Neural progenitor cell (in vitro differentiated cells): ENCODE data around the gene KRTAP10-4. TPM values are rescaled to one million over a fixed set of nuclear protein-coding genes. Genes with fewer than 3 reads are reported as not detected.

Experiments used
- DNase-seq: peaks from one replicate; pipeline ENCODE4 v3.0.0-alpha.2; 2016; ENCODE audit warnings: low spot score
- H2AFZ ChIP-seq: fragments of 200-600 bp; sonication (generic); replicated peaks from 2 replicates; pipeline ENCODE4 v1.6.1; 2016; ENCODE audit warnings: antibody characterized with exemption
- H3F3A ChIP-seq: fragments of 200-600 bp; sonication (generic); 2 replicates; pipeline ENCODE4 v1.6.1; 2016; ENCODE audit warnings: antibody characterized with exemption, low read depth
- H3K27ac ChIP-seq: fragments of 200-600 bp; sonication (generic); 2 replicates; pipeline ENCODE4 v1.5.1; 2016; ENCODE audit warnings: mild to moderate bottlenecking
- H3K27me3 ChIP-seq: fragments of 200-600 bp; sonication (generic); 2 replicates; pipeline ENCODE4 v1.6.1; 2016; ENCODE audit warnings: mild to moderate bottlenecking, moderate library complexity
- H3K36me3 ChIP-seq: fragments of 200-600 bp; sonication (generic); 2 replicates; pipeline ENCODE4 v1.5.1; 2016
- H3K4me1 ChIP-seq: fragments of 200-600 bp; sonication (generic); 2 replicates; pipeline ENCODE4 v1.6.1; 2016; ENCODE audit warnings: mixed run types
- H3K4me2 ChIP-seq: fragments of 200-600 bp; sonication (generic); 2 replicates; pipeline ENCODE4 v1.6.1; 2016
- H3K4me3 ChIP-seq: fragments of 200-600 bp; sonication (generic); 2 replicates; pipeline ENCODE4 v1.5.1; 2016
- H3K79me2 ChIP-seq: fragments of 200-600 bp; sonication (generic); 2 replicates; pipeline ENCODE4 v1.6.1; 2016; ENCODE audit warnings: low read depth
- H3K9ac ChIP-seq: fragments of 200-600 bp; sonication (generic); 2 replicates; pipeline ENCODE4 v1.6.1; 2016
- H3K9me3 ChIP-seq: fragments of 200-600 bp; sonication (generic); 2 replicates; pipeline ENCODE4 v1.5.1; 2016; ENCODE audit warnings: low read depth
- H4K20me1 ChIP-seq: fragments of 200-600 bp; sonication (generic); 2 replicates; pipeline ENCODE4 v1.6.1; 2016; ENCODE audit warnings: low read depth
- H3K27ac Mint-ChIP-seq: 3 replicates; pipeline ENCODE4 v1.8.0; 2021; ENCODE audit warnings: mixed read lengths
- H3K27me3 Mint-ChIP-seq: 2 replicates; pipeline ENCODE4 v1.8.0; 2022; ENCODE audit warnings: low read depth, mild to moderate bottlenecking, inconsistent platforms, moderate library complexity, mixed read lengths; ENCODE audit not compliant: insufficient read depth
- H3K36me3 Mint-ChIP-seq: 3 replicates; pipeline ENCODE4 v1.8.0; 2021; ENCODE audit warnings: mixed read lengths
- H3K4me1 Mint-ChIP-seq: 3 replicates; pipeline ENCODE4 v1.8.0; 2021; ENCODE audit warnings: mixed read lengths
- H3K4me3 Mint-ChIP-seq: 3 replicates; pipeline ENCODE4 v1.8.0; 2021; ENCODE audit warnings: mild to moderate bottlenecking, moderate library complexity, mixed read lengths
- H3K9me3 Mint-ChIP-seq: 3 replicates; pipeline ENCODE4 v1.8.0; 2020; ENCODE audit warnings: mixed read lengths
- EZH2 ChIP-seq: fragments of 200-600 bp; sonication (generic); IDR thresholded peaks from 2 replicates; pipeline ENCODE4 v1.6.1; 2017; ENCODE audit warnings: antibody characterized with exemption, mild to moderate bottlenecking, moderate library complexity
- EZH2phosphoT487 ChIP-seq: fragments of 200-600 bp; sonication (generic); IDR thresholded peaks from 2 replicates; pipeline ENCODE4 v1.6.1; 2017; ENCODE audit warnings: antibody characterized with exemption
- total RNA-seq: library from RNA; depleted of rRNA; stranded (reverse); fragments of >200 nt; gene quantifications from 2 replicates; pipeline ENCODE4 v1.2.3, GENCODE V29; 2015; ENCODE audit warnings: low replicate concordance
- TF ChIP-seq, protein P1 (sequence below): fragments of 200-600 bp; sonication (generic); IDR thresholded peaks from 2 replicates; pipeline ENCODE4 v1.5.1; 2017; ENCODE audit warnings: antibody characterized with exemption, mild to moderate bottlenecking

KRTAP10-4 gene
- total RNA-seq, 1 donor from 2014 or later: not detected

DNA sequence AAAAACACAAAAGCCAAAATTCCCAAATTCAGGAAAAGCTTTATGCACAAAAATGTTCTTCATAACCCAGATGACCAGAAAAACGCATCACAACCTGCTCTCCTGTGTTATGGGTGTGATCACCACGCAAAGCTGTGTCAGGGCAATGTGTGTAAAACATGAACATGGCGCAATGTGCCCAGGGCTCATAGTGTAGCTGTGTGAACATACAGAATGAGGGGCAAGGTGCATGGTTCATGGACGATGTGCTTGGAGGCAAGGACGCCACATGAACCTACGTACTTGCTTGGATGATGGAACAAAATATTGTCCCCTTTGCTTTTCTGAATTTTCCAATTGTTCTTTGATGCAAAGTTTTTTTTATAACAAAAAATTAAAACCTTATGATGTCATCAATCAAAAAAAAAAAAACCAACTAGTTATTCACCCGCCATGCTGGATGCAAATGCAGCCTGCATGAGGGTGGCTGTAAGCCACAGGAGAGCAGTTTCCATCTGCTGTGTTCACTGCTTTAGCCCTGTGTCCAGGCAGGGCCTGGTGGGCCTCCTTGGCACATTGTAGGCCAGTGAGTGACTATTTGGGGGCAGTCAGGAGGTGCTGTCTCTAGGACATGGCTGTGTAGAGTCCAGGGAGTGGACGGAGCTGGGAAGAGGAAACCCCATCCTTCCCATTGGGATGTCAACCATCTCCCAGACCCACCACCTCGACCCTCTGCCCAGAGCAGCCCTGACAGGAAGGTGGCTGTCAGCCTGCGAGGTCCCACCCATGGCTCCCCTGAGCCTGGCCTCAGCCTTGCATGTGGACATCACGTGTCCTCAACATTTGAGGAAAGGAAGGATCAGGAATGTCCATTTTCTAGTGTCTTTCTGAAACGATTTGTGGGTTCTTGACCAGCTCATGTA lies 47.2 kb upstream of the KRTAP10-4 start:
- no peaks in the 10 kb centered on the region for H3K79me2 ChIP-seq
- H3K9ac ChIP-seq: no peak overlapping the region
- no peak overlapping the region for H3K4me2 ChIP-seq
- H3K4me1 ChIP-seq: no peaks in the 10 kb centered on the region
- no peaks in the 10 kb centered on the region for H4K20me1 ChIP-seq
- H3K27ac ChIP-seq: no peak overlapping the region
- Mint-ChIP-seq H3K9me3 (no peaks in the 10 kb centered on the region), H3K4me1 (no peaks in the 10 kb centered on the region), H3K4me3 (no peak overlapping the region), H3K36me3 (no peaks in the 10 kb centered on the region), H3K27ac (no peak overlapping the region), H3K27me3 (peaks cover 7% of the 10 kb centered on the region)
- H3F3A ChIP-seq: no peaks in the 10 kb centered on the region
- no peak overlapping the region for H2AFZ ChIP-seq
- TF ChIP-seq EZH2 (no peak), EZH2phosphoT487 (no peak)
- TF ChIP-seq, protein P1, sequence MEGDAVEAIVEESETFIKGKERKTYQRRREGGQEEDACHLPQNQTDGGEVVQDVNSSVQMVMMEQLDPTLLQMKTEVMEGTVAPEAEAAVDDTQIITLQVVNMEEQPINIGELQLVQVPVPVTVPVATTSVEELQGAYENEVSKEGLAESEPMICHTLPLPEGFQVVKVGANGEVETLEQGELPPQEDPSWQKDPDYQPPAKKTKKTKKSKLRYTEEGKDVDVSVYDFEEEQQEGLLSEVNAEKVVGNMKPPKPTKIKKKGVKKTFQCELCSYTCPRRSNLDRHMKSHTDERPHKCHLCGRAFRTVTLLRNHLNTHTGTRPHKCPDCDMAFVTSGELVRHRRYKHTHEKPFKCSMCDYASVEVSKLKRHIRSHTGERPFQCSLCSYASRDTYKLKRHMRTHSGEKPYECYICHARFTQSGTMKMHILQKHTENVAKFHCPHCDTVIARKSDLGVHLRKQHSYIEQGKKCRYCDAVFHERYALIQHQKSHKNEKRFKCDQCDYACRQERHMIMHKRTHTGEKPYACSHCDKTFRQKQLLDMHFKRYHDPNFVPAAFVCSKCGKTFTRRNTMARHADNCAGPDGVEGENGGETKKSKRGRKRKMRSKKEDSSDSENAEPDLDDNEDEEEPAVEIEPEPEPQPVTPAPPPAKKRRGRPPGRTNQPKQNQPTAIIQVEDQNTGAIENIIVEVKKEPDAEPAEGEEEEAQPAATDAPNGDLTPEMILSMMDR: no peak
- DNase-seq: no peak
- no peaks in the 10 kb centered on the region for H3K27me3 ChIP-seq
- H3K36me3 ChIP-seq: no peaks in the 10 kb centered on the region
- no peaks in the 10 kb centered on the region for H3K9me3 ChIP-seq
- no peak overlapping the region for H3K4me3 ChIP-seq

DNA sequence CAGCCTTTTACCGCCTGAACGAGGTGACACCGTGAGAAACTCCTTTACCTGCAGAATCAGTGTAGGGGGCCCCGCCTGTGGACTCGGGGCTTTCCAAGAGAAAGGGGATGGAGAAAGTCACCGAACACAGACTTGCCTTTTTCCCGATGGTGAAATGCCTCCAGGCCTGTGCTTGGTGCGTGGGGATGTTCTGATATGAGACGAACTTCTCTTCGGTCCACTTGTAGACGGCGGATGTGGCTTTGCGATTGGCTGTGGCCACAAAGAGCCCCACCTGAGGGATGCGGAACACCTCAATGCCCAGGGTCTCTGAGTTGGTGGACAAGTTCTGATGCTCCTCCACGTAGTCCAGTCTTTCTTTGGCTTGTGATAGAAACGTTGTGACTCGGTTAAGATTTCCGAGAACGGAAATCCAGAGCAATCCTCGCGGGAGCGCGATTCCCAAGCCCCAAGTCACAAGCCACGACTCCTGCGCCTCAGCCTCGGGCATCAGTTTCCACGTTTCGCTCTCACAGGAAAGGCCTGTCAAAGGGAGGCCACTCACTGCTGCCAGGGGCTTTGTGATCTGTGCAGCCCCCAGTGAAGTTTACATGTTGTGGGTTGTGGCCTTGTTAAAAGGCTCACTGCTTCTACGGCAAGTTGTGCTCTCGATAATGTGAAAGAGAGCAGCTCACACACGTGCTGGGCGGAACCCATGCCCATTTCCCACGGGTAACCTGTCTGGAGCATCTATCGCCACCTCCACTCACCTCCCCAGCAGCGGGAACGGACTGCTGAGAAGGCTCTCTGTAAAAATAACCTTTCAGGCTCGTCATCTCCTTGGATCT lies 46.2 kb upstream of the KRTAP10-4 start:
- Mint-ChIP-seq H3K27ac (no peak overlapping the region), H3K4me3 (no peak overlapping the region), H3K27me3 (peaks cover 9% of the 10 kb centered on the region), H3K9me3 (no peaks in the 10 kb centered on the region), H3K36me3 (no peaks in the 10 kb centered on the region), H3K4me1 (no peaks in the 10 kb centered on the region)
- Histone ChIP-seq H3K79me2 (no peaks in the 10 kb centered on the region), H2AFZ (no peak overlapping the region), H3K4me3 (no peak overlapping the region), H3K9ac (no peak overlapping the region), H3K27ac (no peak overlapping the region), H3K36me3 (no peaks in the 10 kb centered on the region), H4K20me1 (no peaks in the 10 kb centered on the region), H3K9me3 (no peaks in the 10 kb centered on the region), H3K4me2 (no peak overlapping the region), H3F3A (no peaks in the 10 kb centered on the region), H3K27me3 (no peaks in the 10 kb centered on the region), H3K4me1 (no peaks in the 10 kb centered on the region)
- TF ChIP-seq EZH2phosphoT487 (no peak), EZH2 (no peak)
- TF ChIP-seq, protein P1: no peak
- no peak for DNase-seq

DNA sequence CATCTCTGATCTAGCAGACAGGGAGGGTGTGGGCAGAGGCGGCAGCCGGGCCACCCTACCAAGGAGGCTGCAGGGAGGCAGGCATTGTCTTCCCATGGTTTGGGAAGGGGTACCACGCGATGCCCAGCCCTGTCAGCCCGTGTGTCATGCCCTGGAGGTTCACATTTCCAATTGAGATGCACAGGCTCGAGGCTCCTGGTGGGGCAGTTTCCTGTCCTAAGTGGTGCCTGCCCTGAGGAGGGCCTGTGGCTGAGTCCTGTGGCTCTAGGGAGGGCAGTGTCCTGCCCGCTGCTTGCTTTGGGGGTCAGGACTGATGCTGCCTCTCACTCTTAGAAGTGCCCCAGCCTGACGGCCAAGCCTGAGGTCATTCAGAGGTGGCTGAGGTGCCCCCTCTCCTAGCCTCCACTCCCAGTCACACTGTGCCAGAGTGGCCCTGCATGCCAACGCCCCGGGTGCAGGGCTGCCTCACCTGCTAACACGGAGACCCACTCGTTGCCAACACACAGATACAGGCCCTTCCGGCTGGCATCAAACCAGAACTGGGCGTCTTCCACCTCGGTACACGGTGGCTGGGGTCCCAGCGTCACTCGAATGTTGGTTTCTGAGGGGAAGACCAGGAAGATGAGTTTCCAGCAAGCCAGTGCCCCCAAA lies 45.4 kb upstream of the KRTAP10-4 start:
- Histone ChIP-seq H3K27me3 (no peaks in the 10 kb centered on the region), H3K4me2 (no peak overlapping the region), H4K20me1 (no peaks in the 10 kb centered on the region), H3F3A (no peaks in the 10 kb centered on the region), H3K9me3 (no peaks in the 10 kb centered on the region), H3K36me3 (no peaks in the 10 kb centered on the region), H2AFZ (no peak overlapping the region), H3K4me1 (no peaks in the 10 kb centered on the region), H3K4me3 (no peak overlapping the region), H3K79me2 (no peaks in the 10 kb centered on the region), H3K9ac (no peak overlapping the region), H3K27ac (no peak overlapping the region)
- peaks cover 3% of the 10 kb centered on the region for H3K4me1 Mint-ChIP-seq
- no peaks in the 10 kb centered on the region for H3K9me3 Mint-ChIP-seq
- no peak overlapping the region for H3K27ac Mint-ChIP-seq
- TF ChIP-seq EZH2phosphoT487 (no peak), EZH2 (no peak)
- TF ChIP-seq, protein P1: no peak
- H3K36me3 Mint-ChIP-seq: no peaks in the 10 kb centered on the region
- H3K27me3 Mint-ChIP-seq: peaks cover 12% of the 10 kb centered on the region
- DNase-seq: no peak
- H3K4me3 Mint-ChIP-seq: no peak overlapping the region
